Activated CD4-positive, CD25-positive, alpha-beta regulatory T cell treated with anti-CD3 and anti-CD28 coated beads, Interleukin-2, amount 50 U/mL, for 24 hours (primary cell): ENCODE results near the gene KIF13A.

Source experiments
- ATAC-seq, 2 donors: fragments of 150-1000 bp; cut with Tn5 transposase; one replicate each; pipeline ENCODE4 v1.10.0; 2021; ENCODE audit warnings: mild to moderate bottlenecking in 1 of 2, moderate library complexity in 1 of 2

The KIF13A gene

DNA sequence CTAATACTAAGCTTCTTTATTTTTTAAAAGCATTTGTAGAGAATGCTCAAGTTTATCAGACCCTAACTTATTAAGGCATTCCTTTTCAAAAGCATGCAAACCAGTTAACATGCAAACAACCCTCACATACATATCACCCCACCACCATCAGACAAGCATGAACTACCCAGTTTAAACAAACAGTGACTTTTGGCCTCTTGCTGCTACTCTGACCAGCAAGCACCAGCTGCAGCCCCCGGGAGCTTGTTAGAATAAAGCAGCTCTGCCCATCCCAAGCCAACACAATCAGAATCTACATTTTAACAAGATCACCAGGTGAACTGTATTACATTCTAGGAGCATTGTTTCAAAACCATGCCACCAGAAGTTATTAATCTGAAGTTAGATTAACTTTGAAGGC lies 274.9 kb downstream of the KIF13A start:
- ATAC-seq, result no peak

DNA sequence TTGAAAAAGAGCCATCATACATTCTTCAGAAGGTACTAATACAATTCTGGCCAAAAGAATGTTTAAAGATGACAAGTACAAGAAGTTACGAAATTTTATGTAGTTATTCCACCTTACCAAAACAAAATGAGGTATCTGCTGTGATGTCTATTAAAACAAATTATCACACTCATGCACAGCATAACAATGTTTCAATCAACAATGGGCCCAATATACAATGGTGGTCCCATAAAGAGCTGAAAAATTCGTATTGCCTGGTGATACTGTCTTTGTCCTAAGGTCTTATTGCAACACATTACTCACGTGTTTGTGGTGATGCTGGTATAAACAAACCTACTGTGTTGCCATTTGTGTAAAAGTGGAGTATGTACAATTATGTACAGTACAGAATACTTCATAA lies 277.1 kb downstream of the KIF13A start:
- no peak for ATAC-seq

DNA sequence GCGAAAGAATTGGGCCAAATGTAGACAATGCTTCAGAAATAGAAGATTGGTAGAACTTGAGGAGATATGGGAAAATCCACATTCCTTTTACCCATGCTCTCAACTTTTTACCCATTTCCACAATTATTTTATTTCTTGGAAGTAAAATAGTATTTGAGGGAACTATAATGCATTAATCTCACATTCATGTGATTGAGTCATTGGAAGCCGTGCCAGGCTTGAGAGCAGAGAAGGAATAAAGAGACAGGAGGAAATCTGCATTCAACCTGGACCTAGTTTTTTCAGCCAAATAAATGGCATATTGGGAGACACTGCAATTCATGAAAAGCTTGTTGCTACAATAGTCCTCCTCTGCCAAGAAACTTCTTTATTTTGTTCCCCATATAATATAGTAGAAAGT lies 278.0 kb downstream of the KIF13A start:
- no peak for ATAC-seq
